Measurements from ENCODE around the gene ARFGAP2. TPM values are rescaled to one million over a fixed set of nuclear protein-coding genes. Genes with fewer than 3 reads are reported as not detected.

The ARFGAP2 gene
- total RNA-seq, 2 experiments from 2014 or later = 82.0 to 85.7 TPM

Other genes with a start within 250 kb of the ARFGAP2 start
- gene CSTPP1, start 240.1 kb downstream of the ARFGAP2 start, total RNA-seq = 10 to 100 TPM; 16.7 to 20.4 TPM
- gene PACSIN3, start 9.6 kb upstream of the ARFGAP2 start, total RNA-seq = 1 to 10 TPM in 1 of 2 experiments, under 1 TPM in 1; 0.91 to 1.2 TPM
- gene DDB2, start 38.1 kb upstream of the ARFGAP2 start, total RNA-seq = 100 to 1,000 TPM; 159 to 163 TPM
- gene ACP2, start 71.9 kb upstream of the ARFGAP2 start, total RNA-seq = 10 to 100 TPM; 26.6 to 27.1 TPM
- gene NR1H3, start 81.1 kb upstream of the ARFGAP2 start, total RNA-seq = 10 to 100 TPM; 10.5 to 13.9 TPM
- gene MADD, start 93.3 kb upstream of the ARFGAP2 start, total RNA-seq = 100 to 1,000 TPM in 1 of 2 experiments, 10 to 100 TPM in 1; 99.4 to 107 TPM
- not detected for gene MYBPC3, start 175.8 kb upstream of the ARFGAP2 start, total RNA-seq
- gene SPI1, start 201.7 kb upstream of the ARFGAP2 start, total RNA-seq = not detected
- 10 to 100 TPM; 23.6 to 24.2 TPM for gene SLC39A13, start 231.7 kb upstream of the ARFGAP2 start, total RNA-seq
- 100 to 1,000 TPM; 111 to 112 TPM for gene PSMC3, start 249.6 kb upstream of the ARFGAP2 start, total RNA-seq